Measurements from ENCODE around the gene PKD1. TPM values are rescaled to one million over a fixed set of nuclear protein-coding genes. Genes with fewer than 3 reads are reported as not detected.

Gene PKD1
- total and polyA plus RNA-seq, 3 donors from 2014 or later: 83.4 to 337 (median 323) TPM

GRCh38 chr16:2157480-2158261 is 22.0 kb upstream of the PKD1 start:
- peaks cover 56% of the 10 kb centered on the region for H3K4me1 ChIP-seq
- 74 to 80% methylated on average over 15 to 27 of the region's 27 CpGs for WGBS, 2 donors
- intact Hi-C loops (cut with DNase I; ENCODE audit: low total_unique reads): loop anchor here (10.0 kb wide), 1 partner anchor 97 kb away; the partner anchor contains the start of gene ECI1
- no peaks in the 10 kb centered on the region for H3K9me3 ChIP-seq
- H3K27ac ChIP-seq: peak overlapping the region in 1 of 2 donors; percentile 89
- no peak overlapping the region for H3K4me3 ChIP-seq
- no peaks in the 10 kb centered on the region for H3K27me3 ChIP-seq
- no peak for DNase-seq
- no peaks in the 10 kb centered on the region for H3K36me3 ChIP-seq (ENCODE audit: low read depth, missing control alignments)
- TF ChIP-seq POLR2A (IDR thresholded peaks at IDR 0.05): no peak
- no peak for TF ChIP-seq CTCF (IDR thresholded peaks at IDR 0.05)

GRCh38 chr16:2156849-2157224 is 21.1 kb upstream of the PKD1 start:
- Histone ChIP-seq H3K4me3 (no peak overlapping the region), H3K27ac (peak overlapping the region; percentile 31 to 89), H3K9me3 (no peaks in the 10 kb centered on the region), H3K27me3 (no peaks in the 10 kb centered on the region), H3K36me3 (ENCODE audit: low read depth, missing control alignments) (no peaks in the 10 kb centered on the region), H3K4me1 (peaks cover 58% of the 10 kb centered on the region)
- TF ChIP-seq CTCF (IDR thresholded peaks at IDR 0.05) (no peak), POLR2A (IDR thresholded peaks at IDR 0.05) (no peak)
- intact Hi-C loops (cut with DNase I; ENCODE audit: low total_unique reads): loop anchor here (10.0 kb wide), 1 partner anchor 98 kb away; the partner anchor contains the start of gene ECI1
- no peak for DNase-seq
- 61 to 69% methylated on average over 4 to 5 of the region's 5 CpGs for WGBS, 2 donors

GRCh38 chr16:2155977-2156848 is 20.5 kb upstream of the PKD1 start:
- 2 to 5% methylated on average over 25 to 45 of the region's 47 CpGs for WGBS, 2 donors
- intact Hi-C loops (cut with DNase I; ENCODE audit: low total_unique reads): loop anchor here (10.0 kb wide), 1 partner anchor 99 kb away; the partner anchor contains the start of gene ECI1
- peak overlapping the region; percentile 59 to 89 for H3K27ac ChIP-seq
- no peak for DNase-seq
- no peaks in the 10 kb centered on the region for H3K9me3 ChIP-seq
- H3K27me3 ChIP-seq: no peaks in the 10 kb centered on the region
- no peaks in the 10 kb centered on the region for H3K36me3 ChIP-seq (ENCODE audit: low read depth, missing control alignments)
- peaks cover 60% of the 10 kb centered on the region for H3K4me1 ChIP-seq
- TF ChIP-seq CTCF (IDR thresholded peaks at IDR 0.05): no peak
- no peak for TF ChIP-seq POLR2A (IDR thresholded peaks at IDR 0.05)
- H3K4me3 ChIP-seq: peak overlapping the region; percentile 79 to 86

- H3K4me1 ChIP-seq: peaks cover 61% of the 10 kb centered on the region
- no peaks in the 10 kb centered on the region for H3K36me3 ChIP-seq (ENCODE audit: low read depth, missing control alignments)
- peak; percentile 99 for TF ChIP-seq POLR2A (IDR thresholded peaks at IDR 0.05)
- no peak for TF ChIP-seq CTCF (IDR thresholded peaks at IDR 0.05)
- no peaks in the 10 kb centered on the region for H3K9me3 ChIP-seq
- peak within 1 kb of the TSS; percentile 79 to 86 for H3K4me3 ChIP-seq
- intact Hi-C loops (cut with DNase I; ENCODE audit: low total_unique reads): loop anchor here (10.0 kb wide), 1 partner anchor 99 kb away; the partner anchor contains the start of gene ECI1
- H3K27me3 ChIP-seq: no peaks in the 10 kb centered on the region
- peak within 1 kb of the TSS; percentile 72 to 89 for H3K27ac ChIP-seq
- 0 to 1% methylated on average over 21 to 70 of the region's 94 CpGs for WGBS, 2 donors
- DNase-seq: peak; percentile 100
Measured at GRCh38 chr16:2155091-2155950, 19.6 kb upstream of the PKD1 start, which contains the start of gene TRAF7. Gene TRAF7 (plus strand): TSS chr16:2155782. CDS start chr16:2163921, 8,139 bp downstream.
